GM19023 (cell line): ENCODE data around the gene RNF207.
A peak's percentile ranks its signal among the peaks of the same experiment; 100 is the strongest.
"Not testable (repeated sequence)": the region's sequence is repeated elsewhere in the genome, so short reads cannot be mapped to it uniquely, and the experiment has no call there.

Experiments used
- ATAC-seq: cut with Tn5 transposase; IDR thresholded peaks from one replicate; pipeline ENCODE4 v1.9.1; 2021; ENCODE audit warnings: mild to moderate bottlenecking, moderate library complexity; ENCODE audit not compliant: unreplicated experiment

The RNF207 gene

DNA sequence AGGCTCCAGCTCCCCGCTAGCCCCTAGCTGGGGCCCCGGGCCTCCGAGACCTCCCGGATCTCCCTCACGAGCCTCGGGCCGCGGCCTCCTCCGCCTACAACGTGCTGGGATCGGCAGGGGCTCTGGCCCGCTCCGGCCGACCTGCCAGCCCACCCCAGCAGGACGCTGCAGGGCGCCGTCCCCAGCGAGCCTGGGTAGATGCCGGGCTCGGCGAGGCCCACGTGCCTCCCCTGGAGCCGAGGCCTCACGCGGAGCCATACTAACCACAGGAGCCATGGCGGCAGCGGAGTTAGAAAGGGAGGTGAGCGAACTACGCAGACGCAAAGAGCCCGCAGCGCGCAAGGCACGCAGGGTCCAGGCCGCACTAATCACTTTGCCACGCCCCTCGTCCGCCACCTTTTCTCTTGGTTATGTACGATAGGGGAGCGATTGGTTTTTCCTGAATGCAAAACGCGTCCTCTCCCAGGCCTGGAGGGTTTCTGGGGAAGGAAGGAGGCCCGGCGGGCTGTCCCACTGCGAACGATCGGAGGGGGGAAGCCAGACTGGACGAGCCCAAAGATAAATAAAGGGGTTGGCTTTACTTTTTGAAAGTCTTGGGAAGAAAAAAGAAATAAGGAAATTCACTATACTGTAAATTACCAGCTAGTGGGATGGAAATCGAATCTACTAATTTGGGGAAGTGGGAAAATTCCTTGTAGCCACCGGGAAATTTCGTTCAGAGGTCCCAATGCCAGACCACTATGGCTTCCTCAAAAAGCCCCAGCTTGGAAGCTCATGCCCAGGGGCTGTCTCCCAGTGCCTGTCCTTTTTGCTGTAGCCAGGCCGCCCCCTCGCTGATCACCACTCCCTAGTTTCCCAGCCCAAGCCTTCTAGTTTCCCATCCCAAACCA lies 6.4 kb upstream of the RNF207 start, which contains the start of gene RPL22:
Gene RPL22, minus strand, starts transcription at position 298 of the 890 bp plus-strand sequence. Its CDS starts 22 bp downstream, at position 276.
- ATAC-seq = peak; percentile 95

DNA sequence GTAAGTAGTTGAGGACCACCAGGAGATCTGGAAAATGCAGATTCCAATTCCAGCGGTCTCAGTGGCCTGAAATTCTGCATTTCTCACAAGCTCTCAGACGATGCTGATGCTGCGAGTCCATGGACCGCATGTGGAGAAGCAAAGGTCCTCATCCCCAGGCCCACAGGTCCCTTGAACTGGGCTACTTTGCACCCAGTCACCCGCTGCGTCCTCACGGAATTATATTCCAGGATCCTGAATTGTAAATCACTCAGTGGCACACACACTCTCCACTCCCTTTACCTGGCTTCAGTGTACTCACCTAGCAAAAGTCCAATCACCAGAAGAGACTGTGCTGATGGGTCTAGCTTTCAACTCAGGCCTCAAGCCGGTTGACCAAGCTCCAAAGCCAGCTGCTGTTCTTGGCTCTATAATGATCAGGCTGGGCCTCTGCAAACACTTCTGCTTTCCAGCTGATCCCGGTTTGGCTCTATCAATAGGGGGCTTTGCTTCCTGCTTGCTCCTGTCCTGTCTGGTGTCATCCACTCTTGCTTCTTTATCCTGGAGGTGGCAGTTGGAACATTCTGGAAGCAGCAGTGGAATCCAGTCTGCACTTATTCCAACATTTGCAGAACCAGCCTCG lies 5.6 kb upstream of the RNF207 start:
- no peak for ATAC-seq

DNA sequence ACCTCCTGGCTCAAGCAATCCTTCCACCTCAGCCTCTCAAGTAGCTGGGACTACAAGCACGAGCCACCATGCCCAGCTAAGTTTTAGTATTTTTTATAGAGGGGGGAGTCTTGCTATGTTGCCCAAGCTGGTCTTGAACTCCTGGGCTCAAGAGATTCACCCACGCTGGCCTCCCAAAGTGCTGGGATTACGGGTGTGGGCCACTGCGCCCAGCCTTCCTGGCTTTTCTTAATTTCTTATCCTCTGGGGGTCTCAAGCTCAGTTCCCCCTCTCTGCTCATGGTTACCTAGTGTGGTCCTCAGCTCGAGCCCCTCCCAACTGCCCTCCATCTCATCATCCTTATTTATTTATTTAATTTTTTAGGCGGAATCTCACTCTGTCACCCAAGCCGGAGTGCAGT lies 3.7 kb upstream of the RNF207 start:
- ATAC-seq = no peak

DNA sequence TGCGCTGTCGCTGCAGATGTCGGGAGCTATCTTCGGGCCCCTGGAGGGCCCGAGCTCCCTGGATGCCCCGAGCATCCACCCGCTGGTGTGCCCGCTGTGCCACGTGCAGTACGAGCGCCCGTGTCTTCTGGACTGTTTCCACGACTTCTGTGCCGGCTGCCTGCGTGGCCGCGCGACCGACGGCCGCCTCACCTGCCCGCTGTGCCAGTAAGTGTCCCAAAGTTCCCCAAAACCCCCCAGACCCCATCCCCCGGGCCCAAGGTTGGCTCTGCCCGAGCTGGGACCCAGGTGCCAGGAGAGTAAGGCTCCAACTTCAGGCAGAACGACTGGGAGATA lies 569 bp downstream of the RNF207 start:
- ATAC-seq = no peak

DNA sequence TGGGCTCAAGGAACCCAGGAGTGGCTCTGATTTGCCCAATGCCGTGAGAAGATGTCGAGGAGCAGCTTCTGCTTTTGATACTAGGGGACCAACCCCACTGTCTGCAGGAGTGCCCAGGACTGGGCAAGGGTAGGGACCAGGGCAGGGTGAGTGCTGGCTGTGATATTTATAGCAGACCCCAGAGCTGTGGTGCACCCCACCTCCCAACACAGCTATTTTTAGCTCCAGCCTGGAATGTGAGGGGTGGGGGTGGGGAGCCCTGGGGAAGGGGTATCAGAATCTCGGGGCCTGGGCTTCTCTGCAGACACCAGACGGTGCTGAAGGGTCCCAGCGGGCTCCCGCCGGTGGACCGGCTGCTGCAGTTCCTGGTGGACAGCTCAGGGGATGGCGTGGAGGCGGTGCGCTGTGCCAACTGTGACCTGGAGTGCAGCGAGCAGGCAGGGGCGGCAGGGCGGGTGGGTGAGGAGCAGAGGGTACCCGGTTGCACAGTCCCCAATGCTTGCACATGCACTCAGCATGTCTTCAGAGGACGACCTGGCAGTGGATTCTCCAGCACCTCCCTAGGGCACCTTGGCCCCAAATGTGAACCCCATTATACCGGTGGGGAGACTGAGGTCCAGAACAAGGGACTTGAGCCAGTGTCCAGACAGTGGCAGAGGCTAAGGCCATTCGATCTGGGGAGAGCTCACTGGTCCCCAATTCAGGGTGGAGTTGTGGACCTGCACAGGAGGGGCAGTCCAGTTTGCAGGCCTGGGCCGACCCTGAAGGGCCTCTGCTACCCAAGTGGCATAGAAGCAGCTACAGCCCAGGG lies 1.4 kb downstream of the RNF207 start:
- ATAC-seq = no peak

DNA sequence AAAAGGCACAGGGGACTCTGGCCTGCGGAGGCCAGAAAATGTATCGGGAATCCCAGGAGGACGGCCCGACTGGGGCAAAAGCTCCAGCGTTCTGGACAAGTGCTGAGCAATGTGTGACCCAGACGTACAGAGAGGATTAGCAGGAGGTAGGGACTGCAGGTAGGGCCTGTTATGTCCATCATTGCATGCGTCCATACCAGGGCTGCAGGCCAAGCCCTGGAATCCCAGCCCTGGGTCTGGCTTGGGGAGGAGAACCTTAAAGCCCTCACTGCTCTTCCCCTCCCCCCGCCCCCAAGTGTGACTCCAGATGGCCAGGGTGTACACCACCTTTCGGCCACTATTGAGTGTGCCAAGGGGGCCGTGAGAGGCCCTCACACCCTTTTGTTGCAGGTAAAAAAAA lies 2.0 kb downstream of the RNF207 start:
- no peak for ATAC-seq

DNA sequence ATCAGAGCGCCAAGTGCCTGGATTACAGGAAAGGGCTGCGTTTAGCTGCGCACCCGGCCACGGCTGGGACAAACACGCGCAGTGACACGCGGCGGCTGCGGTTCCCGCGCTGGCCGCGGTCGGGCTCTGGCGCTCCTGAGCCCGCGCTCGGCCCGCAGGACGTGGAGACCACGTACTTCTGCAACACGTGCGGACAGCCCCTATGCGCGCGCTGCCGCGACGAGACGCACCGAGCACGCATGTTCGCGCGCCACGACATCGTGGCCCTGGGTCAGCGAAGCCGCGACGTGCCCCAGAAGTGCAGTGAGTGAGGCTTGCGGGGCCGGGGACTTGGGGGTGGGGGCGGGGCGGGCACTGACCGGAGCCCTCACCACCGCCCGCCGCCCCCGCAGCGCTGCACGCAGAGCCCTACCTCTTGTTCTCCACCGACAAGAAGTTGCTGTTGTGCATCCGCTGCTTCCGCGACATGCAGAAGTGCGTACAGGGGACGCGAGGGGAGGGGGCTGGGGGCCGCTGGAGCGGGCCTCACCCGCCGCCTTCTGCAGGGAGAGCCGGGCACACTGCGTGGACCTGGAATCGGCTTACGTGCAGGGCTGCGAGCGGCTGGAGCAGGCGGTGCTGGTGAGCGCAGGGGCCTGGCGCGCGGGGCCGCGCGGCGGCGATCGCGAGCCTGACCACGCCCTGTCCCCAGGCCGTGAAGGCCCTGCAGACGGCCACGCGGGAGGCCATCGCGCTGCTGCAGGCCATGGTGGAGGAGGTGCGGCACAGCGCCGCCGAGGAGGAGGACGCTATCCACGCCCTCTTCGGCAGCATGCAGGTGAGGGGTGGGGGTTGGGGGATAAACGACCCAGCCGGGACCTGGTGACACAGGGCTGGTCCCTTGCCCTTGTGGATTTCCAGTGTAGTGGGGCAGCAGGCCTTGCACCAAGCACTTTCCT lies 3.1 kb downstream of the RNF207 start:
- no peak for ATAC-seq

DNA sequence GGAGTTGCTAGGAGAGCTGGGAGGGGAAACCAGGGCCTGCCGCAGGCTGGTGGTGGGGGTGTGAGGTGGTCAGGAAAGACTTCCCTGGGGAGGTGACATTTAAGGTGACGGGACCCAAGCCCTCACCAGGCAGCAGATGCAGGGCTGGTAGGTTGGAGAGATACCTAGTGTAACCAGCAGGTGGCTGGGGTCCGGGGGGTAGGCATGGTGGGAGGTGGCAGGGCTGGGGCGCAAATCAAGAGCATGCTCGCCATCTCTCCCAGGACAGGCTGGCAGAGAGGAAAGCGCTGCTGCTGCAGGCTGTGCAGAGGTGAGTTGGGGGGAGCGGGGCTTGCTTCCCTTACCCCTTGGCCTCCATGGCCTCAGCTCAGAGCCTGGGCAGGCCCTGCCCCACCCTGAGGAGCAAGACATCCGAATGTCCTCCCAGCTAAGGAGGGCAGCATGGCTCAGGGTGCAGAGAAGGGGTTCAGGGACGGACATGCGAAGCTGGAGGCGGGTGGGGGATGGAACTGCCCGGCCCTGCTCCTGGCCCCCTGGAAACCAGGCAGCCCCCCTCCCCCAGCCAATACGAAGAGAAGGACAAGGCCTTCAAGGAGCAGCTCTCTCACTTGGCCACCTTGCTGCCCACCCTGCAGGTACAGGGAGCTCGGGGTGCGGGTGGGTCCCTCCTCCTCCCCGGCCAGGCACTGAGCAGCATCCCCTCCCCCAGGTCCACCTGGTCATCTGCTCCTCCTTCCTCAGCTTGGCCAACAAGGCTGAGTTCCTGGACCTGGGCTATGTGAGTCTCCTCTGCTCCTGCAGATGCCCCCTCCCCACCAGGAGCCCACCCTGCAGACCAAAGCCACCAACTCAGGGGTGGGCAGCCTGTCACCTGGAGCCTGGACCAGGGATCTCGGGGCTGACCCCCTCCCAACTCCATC lies 4.0 kb downstream of the RNF207 start:
- ATAC-seq = no peak

DNA sequence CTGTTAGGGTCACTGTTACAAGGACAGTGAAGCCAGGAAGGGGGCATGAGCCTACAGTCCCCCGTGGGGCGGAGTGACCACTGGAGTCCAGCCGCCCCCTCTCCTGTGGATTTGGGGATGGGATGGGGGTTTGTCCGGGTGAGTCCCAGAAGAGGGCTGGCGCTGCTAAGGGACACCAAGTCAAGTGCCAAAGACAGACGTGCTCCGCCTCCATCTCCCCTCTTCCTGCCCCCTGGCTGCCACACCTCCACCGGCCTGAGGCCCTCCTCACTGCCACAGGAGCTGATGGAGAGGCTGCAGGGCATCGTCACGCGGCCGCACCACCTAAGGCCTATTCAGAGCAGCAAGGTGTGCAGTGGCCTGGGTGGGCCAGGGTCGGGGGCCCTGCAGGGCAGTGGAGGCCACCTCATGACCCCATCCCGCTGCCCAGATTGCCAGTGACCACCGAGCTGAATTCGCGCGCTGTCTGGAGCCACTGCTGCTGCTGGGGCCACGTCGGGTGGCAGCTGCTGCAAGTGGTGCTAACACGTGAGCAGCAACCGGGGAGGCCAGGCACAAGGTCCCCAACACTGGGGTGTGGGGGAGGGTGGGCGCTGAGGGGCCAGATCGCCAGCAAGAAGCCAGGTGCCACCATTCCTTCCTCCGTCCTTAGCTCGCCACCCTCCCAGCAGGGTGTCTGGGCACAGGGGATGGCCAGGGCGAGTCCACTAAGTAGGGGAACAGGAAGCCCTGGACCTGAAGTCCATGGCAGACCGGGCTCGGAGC lies 4.9 kb downstream of the RNF207 start:
- ATAC-seq = no peak

DNA sequence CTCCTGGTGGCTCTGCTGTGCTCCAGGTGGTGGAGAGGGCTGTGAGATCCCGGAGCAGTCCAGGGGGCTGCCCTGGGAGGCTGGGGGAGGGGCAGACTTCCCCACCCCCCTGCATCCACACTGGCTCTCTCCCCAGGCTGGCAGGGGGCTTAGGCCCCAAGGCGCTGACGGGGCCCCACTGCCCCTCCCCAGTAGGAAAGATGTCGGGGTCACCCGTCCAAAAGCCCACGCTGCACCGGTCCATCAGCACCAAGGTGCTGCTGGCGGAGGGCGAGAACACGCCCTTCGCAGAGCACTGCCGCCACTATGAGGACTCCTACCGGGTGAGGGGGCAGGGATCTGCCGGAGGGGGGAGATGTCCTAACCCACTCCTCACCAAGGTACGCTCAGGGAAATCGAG lies 5.8 kb downstream of the RNF207 start:
- ATAC-seq = no peak

DNA sequence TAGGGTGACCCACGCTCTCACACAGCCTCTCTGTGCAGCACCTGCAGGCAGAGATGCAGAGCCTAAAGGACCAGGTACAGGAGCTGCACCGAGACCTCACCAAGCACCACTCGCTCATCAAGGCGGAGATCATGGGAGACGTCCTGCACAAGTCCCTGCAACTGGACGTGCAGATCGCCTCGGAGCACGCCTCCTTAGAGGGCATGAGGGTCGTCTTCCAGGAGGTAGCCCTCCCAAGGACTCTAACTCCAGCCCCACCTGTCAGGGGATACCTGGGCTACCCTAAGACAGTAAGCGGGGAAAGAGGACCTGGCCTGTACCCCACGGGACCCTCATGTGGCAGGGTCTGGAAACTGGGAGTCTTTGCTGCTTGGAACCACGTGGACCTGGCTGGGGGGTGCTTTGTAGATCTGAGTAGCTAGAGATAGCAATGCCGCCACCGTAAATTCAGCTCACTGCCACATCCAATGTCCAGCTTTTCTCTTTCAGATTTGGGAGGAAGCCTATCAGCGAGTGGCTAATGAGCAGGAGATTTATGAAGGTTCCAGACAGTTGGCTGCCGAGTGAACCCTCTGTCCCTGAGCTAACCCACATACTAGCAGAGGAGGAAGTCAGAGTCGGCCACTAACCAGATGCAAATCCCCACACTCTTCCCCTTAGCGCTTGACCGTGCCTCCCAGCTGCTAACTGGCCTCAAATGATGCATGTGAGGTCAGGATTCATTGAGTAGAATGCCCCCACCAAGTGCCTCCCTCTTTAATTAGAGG lies 6.5 kb downstream of the RNF207 start:
- ATAC-seq = no peak

DNA sequence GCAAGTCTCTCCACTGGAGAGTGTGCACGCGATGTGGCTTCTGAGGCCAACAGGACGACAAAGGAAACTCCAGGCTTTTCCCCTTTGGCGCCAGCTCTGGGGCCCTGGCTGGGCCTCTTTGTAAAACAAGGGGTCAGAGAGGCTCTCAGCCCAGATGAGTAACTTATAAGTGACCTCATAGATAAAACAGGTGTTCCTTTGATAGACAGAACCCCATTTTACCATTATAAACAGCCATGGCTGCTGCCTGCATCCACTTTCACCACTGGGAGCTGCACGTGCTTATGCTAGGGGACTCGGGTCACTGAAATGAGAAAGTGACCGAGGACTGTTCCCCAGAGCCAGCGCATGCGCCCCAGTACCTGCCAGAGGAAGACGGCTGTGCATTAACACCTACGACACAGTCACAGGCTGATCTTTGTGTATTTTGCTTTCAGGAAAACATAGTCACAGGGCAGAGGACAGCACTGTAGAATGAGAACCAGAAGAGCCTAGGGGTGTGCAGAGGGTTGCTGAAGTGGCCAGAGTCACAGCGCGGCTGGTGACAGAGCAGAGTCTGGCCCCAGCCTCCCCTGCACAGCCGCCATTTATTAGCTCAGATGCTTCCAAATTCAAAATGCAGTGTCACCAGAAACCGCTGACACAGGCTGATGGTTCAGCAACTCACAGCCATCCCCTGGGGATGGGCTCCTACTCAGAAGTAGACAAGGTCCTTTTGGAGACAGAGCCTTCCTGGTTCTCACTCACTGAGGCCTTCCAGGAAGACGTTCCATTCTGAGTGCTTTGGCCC lies 12.7 kb downstream of the RNF207 start:
- ATAC-seq = no peak

DNA sequence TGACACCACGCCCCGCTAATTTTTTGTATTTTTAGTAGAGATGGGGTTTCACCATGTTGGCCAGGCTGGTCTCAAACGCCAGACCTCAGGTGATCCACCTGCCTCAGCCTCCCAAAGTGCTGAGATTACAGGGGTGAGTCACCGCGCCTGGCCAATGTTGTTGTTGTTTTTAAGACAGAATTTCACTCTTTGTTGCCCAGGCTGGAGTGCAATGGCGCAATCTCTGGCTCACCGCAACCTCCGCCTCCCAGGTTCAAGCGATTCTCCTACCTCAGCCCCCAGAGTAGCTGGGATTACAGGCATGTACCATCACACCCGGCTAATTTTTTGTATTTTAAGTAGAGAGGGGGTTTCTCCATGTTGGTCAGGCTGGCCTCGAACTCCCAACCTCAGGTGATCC lies 13.7 kb downstream of the RNF207 start:
- not testable (repeated sequence) for ATAC-seq

DNA sequence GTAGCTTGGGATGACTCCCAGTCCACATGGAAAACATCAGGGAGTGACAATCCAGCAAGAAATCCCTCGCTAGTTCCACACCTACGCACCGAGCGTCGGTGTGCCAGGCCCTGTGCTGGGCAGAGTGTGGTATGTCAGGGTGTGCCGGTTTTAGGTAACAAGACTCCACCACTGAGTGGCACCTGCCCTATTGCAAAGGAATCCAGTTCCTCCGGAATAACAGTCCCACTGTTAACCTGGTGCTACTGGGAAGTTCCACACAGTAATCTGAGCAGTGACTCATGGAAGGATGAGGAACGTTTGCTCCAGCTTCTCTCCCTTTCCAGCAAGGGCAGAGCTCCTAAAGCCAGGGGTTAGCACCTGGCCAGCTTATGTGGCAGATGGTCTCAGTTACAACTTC lies 14.3 kb downstream of the RNF207 start:
- ATAC-seq = no peak

DNA sequence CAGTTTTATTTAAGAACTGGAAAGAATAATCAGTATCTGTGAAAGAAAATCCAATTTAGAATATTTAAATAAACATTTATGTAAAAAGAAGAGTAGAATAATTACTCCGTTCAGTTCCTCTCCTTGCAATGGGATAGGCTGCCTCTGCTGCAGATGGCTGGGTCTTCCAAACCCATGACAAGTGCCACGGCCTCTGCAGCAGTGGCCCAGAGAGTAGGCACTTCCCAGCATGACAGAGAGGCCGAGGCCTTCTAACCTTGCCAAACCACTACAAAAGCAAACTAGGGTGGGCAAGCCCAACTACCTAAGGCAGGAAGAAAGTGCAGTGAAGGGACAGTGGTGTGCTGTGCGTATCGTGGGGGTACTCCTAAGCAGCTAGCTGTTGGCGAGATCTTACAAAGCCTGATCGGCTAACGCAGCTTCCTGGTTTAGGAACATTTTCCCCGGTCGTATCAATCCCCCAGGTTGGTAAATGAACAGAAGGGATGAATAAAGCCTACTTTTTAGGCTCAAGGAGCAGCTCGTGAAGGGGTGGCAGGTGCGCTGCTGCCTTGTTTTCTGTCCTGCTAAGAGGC lies 15.4 kb downstream of the RNF207 start:
- ATAC-seq = no peak

DNA sequence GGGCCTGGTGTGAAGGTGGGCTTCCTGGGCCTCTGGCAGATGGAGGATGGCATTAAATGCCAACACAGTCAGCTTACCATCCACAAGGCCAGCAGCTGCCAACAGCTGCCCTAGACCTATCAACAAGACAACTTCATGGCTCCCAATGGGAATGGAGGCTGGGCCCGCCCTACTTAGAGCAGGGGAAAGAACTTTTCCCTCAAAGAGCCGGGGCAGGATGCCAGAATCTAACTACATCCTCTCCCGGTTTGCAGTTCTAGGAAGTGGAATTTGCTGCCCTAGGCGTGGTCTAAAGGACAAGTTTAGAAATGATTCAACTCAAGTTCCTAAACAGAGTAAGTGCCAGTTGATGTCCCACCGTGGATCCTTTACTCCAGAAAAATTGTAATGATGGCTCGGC lies 16.7 kb downstream of the RNF207 start:
- no peak for ATAC-seq

DNA sequence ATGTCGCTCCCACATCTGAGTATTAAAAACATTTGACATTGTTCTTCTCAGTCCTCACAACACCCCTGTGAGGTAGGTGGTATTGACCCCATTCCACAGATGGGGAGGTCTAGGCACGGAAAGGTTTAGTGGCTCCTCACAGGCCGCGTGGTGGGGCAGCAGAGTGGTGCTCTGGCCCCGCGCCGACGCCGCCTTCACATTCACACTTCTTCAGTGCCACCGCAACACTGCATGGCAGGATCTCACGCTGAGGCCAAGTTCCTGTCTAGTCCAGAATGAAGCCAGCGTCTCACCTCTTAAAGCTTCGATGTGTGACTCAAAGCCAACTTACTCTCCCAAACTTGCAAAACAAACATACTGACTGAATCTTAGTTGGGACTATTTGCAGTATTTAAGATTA lies 17.7 kb downstream of the RNF207 start:
- no peak for ATAC-seq
